Left lung (tissue), 10 donors: Measurements from ENCODE around the gene PLEKHA1. TPM values are rescaled to one million over a fixed set of nuclear protein-coding genes. Genes with fewer than 3 reads are reported as not detected.

Source experiments
- ATAC-seq: fragments of 200-7000 bp; cut with Tn5 transposase; one replicate; pipeline ENCODE4 v1.9.1; 2020; ENCODE audit warnings: moderate library complexity
- DNase-seq, 4 donors: peaks; one replicate each; pipeline ENCODE4 v3.0.0-alpha.2; 2013 to 2020
- H3K27ac ChIP-seq, 2 donors: fragments of 200-600 bp; sonication (generic) in 1 of 2; one replicate each; pipeline versions ENCODE4 v1.5.0 to v1.8.0; 2020 to 2021
- H3K27me3 ChIP-seq, 2 donors: fragments of 200-600 bp; sonication (generic) in 1 of 2; one replicate each; pipeline versions ENCODE4 v1.5.0 to v1.8.0; 2020 to 2021
- H3K36me3 ChIP-seq, 2 donors: fragments of 200-600 bp; sonication (generic) in 1 of 2; one replicate each; pipeline versions ENCODE4 v1.5.0 to v1.8.0; 2020 to 2021
- H3K4me1 ChIP-seq, 2 donors: fragments of 200-600 bp; one replicate each; pipeline ENCODE4 v1.8.0; 2021
- H3K4me3 ChIP-seq, 2 donors: fragments of 200-600 bp; sonication (generic) in 1 of 2; one replicate each; pipeline versions ENCODE4 v1.5.0 to v1.8.0; 2020 to 2021; ENCODE audit warnings: mild to moderate bottlenecking in 1 of 2
- H3K9me3 ChIP-seq, 2 donors: fragments of 200-600 bp; sonication (generic) in 1 of 2; one replicate each; pipeline versions ENCODE4 v1.5.0 to v1.8.0; 2020 to 2021
- CTCF ChIP-seq, 2 donors: fragments of 200-600 bp; sonication (generic) in 1 of 2; IDR thresholded peaks; one replicate each; pipeline versions ENCODE4 v1.5.0 to v1.8.0; 2021; ENCODE audit warnings: antibody characterized with exemption in 2 of 2
- intact Hi-C, 2 donors: fragments of 100-400 bp; cut with DNase I; formaldehyde crosslinking; loops; one replicate each; pipeline versions ENCODE4 v1.11.2 to v1.14.2; 2022
- polyA plus RNA-seq, 6 donors: library from polyadenylated mRNA; unstranded; fragments of 120-200 nt; gene quantifications; one replicate each; pipeline ENCODE4 v1.2.1, GENCODE V29; 2013; ENCODE audit not compliant: insufficient read length in 6 of 6
- total RNA-seq, 2 donors: library from RNA; stranded (reverse); fragmentation: NEBNext Ultra II Directional; extraction: Animal tissue kit (Norgen Biotek cat#: 25700); gene quantifications; one replicate each; pipeline ENCODE4 v1.2.1, GENCODE V29; 2021
- donor health status: DM: no; HTN: yes; CAD: no.
- donor health status: DM: no; HTN: no; CAD: no.

The PLEKHA1 gene
- total and polyA plus RNA-seq, 8 donors, result 40.5 to 57.9 (median 43.4) TPM

- Histone ChIP-seq H3K36me3 (no peaks in the 10 kb centered on the region), H3K4me3 (no peak overlapping the region), H3K4me1 (peaks cover 0 to 2% of the 10 kb centered on the region in 2 donors), H3K9me3 (no peaks in the 10 kb centered on the region), H3K27me3 (peaks cover 0 to 16% of the 10 kb centered on the region in 2 donors), H3K27ac (no peak overlapping the region)
- DNase-seq (peak in 1 of 4 donors; percentile 13), ATAC-seq (no peak)
- intact Hi-C loops, result no loop called here
- no peak for TF ChIP-seq CTCF (IDR thresholded peaks at IDR 0.05)
These were observed 5.8 kb upstream of the PLEKHA1 start for GRCh38 chr10:122368502-122369254.

GRCh38 chr10:122373108-122373507, 1.4 kb upstream of the PLEKHA1 start:
- ATAC-seq, result no peak
- peaks cover 0 to 31% of the 10 kb centered on the region in 2 donors for H3K4me1 ChIP-seq
- no peak for DNase-seq
- no peaks in the 10 kb centered on the region for H3K9me3 ChIP-seq
- no peak overlapping the region for H3K4me3 ChIP-seq
- no peak for TF ChIP-seq CTCF (IDR thresholded peaks at IDR 0.05)
- no peaks in the 10 kb centered on the region for H3K36me3 ChIP-seq
- peaks cover 0 to 47% of the 10 kb centered on the region in 2 donors for H3K27me3 ChIP-seq
- intact Hi-C loops, result no loop called here
- peak overlapping the region; percentile 92 to 97 for H3K27ac ChIP-seq

- Histone ChIP-seq H3K27me3 (peaks cover 0 to 47% of the 10 kb centered on the region in 2 donors), H3K4me3 (peak overlapping the region; percentile 43 to 76), H3K4me1 (peaks cover 0 to 31% of the 10 kb centered on the region in 2 donors), H3K36me3 (no peaks in the 10 kb centered on the region), H3K9me3 (no peaks in the 10 kb centered on the region), H3K27ac (peak overlapping the region; percentile 92 to 97)
- DNase-seq, result peak in 1 of 4 donors; percentile 32
- intact Hi-C loops, result no loop called here
- peak; percentile 28 for ATAC-seq
- TF ChIP-seq CTCF (IDR thresholded peaks at IDR 0.05), result no peak
These were observed 787 bp upstream of the PLEKHA1 start for GRCh38 chr10:122373721-122374120.

GRCh38 chr10:122374859-122375678, 561 bp downstream of the PLEKHA1 start:
- intact Hi-C loops, result no loop called here
- H3K36me3 ChIP-seq, result no peaks in the 10 kb centered on the region
- peaks cover 0 to 31% of the 10 kb centered on the region in 2 donors for H3K4me1 ChIP-seq
- TF ChIP-seq CTCF (IDR thresholded peaks at IDR 0.05), result no peak
- H3K9me3 ChIP-seq, result no peaks in the 10 kb centered on the region
- ATAC-seq, result peak; percentile 57
- H3K4me3 ChIP-seq, result peak overlapping the region; percentile 69 to 76
- peaks cover 0 to 47% of the 10 kb centered on the region in 2 donors for H3K27me3 ChIP-seq
- peak overlapping the region; percentile 92 to 97 for H3K27ac ChIP-seq
- DNase-seq, result peak; percentile 54 to 90 (median 69)

GRCh38 chr10:122375679-122376160, 1.2 kb downstream of the PLEKHA1 start:
- no peaks in the 10 kb centered on the region for H3K9me3 ChIP-seq
- peak overlapping the region; percentile 69 to 76 for H3K4me3 ChIP-seq
- H3K27ac ChIP-seq, result peak overlapping the region; percentile 92 to 97
- no peaks in the 10 kb centered on the region for H3K36me3 ChIP-seq
- ATAC-seq, result no peak
- no peak for TF ChIP-seq CTCF (IDR thresholded peaks at IDR 0.05)
- H3K4me1 ChIP-seq, result peaks cover 0 to 31% of the 10 kb centered on the region in 2 donors
- intact Hi-C loops, result no loop called here
- H3K27me3 ChIP-seq, result peaks cover 0 to 47% of the 10 kb centered on the region in 2 donors
- no peak for DNase-seq
